H1 (cell line): Measurements from ENCODE around the gene XPNPEP1. TPM values are rescaled to one million over a fixed set of nuclear protein-coding genes. Genes with fewer than 3 reads are reported as not detected.

Source experiments
- CTCF ChIA-PET: fragments of 300-600 bp; sonication (Branson Sonifier 250); formaldehyde crosslinking; loops from one replicate; lab custom pipeline; 2021; ENCODE audit not compliant: partially characterized antibody; lab: Charles Lee
- POLR2A ChIA-PET: fragments of 300-600 bp; sonication (Branson Sonifier 250); formaldehyde crosslinking; loops from one replicate; lab custom pipeline; 2021; ENCODE audit warnings: inconsistent platforms; ENCODE audit not compliant: partially characterized antibody; lab: Charles Lee
- DNase-seq, 2 experiments: peaks; one replicate each; pipeline versions ENCODE4 v3.0.0 to v3.0.0-alpha.2; 2010 to 2022; ENCODE audit warnings: low spot score in 2 of 2, low read depth in 1 of 2, mixed read lengths in 1 of 2
- FAIRE-seq: peaks from 2 replicates; lab custom pipeline; 2011; peaks lifted over from hg19 to GRCh38; lab: Jason Lieb, UNC
- H2AFZ ChIP-seq: 2 replicates; pipeline ENCODE4 v1.8.1; 2012; ENCODE audit warnings: low read length, inconsistent platforms
- H2AK5ac ChIP-seq: 2 replicates; pipeline ENCODE4 v1.6.1; 2013; ENCODE audit warnings: low read depth, low read length
- H2BK120ac ChIP-seq: replicated peaks from 2 replicates; pipeline ENCODE3; 2013; ENCODE audit warnings: low read depth, low read length, inconsistent platforms
- H2BK12ac ChIP-seq: 2 replicates; pipeline ENCODE4 v1.6.1; 2013; ENCODE audit warnings: low read depth, low read length
- H2BK15ac ChIP-seq: 2 replicates; pipeline ENCODE4 v1.6.1; 2013; ENCODE audit warnings: low read length
- H2BK20ac ChIP-seq: 2 replicates; pipeline ENCODE4 v1.6.1; 2013; ENCODE audit warnings: low read length
- H2BK5ac ChIP-seq: 2 replicates; pipeline ENCODE4 v1.6.1; 2013; ENCODE audit warnings: low read depth, low read length
- H3K14ac ChIP-seq: 2 replicates; pipeline ENCODE4 v1.6.1; 2013; ENCODE audit warnings: inconsistent platforms; ENCODE audit not compliant: insufficient read length
- H3K18ac ChIP-seq: 2 replicates; pipeline ENCODE4 v1.6.1; 2013; ENCODE audit warnings: low read length; ENCODE audit errors: extremely low read depth
- H3K23ac ChIP-seq: 2 replicates; pipeline ENCODE4 v1.6.1; 2013; ENCODE audit warnings: inconsistent platforms; ENCODE audit not compliant: insufficient read length
- H3K23me2 ChIP-seq: 2 replicates; pipeline ENCODE4 v1.6.1; 2013; ENCODE audit warnings: low read depth, low read length
- H3K27ac ChIP-seq: 2 replicates; pipeline ENCODE4 v1.6.1; 2011; ENCODE audit warnings: low read depth, low read length, inconsistent platforms
- H3K27me3 ChIP-seq, 4 experiments: replicated peaks in 1 of 4; 1 replicate in 1 of 4; 2 replicates in 3 of 4; pipeline versions ENCODE4 v1.6.1 to v1.8.1; 2011 to 2013; ENCODE audit warnings: low read length in 3 of 4, mild to moderate bottlenecking in 3 of 4, inconsistent platforms in 2 of 4, mixed read lengths in 2 of 4, moderate library complexity in 1 of 4; ENCODE audit not compliant: control insufficient read depth in 3 of 4, insufficient read depth in 3 of 4; ENCODE audit errors: extremely low read depth in 1 of 4
- H3K36me3 ChIP-seq, 4 experiments: 2 replicates each; pipeline versions ENCODE4 v1.6.1 to v1.8.1; 2011 to 2013; ENCODE audit warnings: mild to moderate bottlenecking in 4 of 4, low read length in 3 of 4, moderate library complexity in 2 of 4, control low read depth in 1 of 4, inconsistent platforms in 1 of 4; ENCODE audit not compliant: insufficient read depth in 4 of 4, control insufficient read depth in 2 of 4
- H3K4ac ChIP-seq: replicated peaks from 2 replicates; pipeline ENCODE3; 2013; ENCODE audit warnings: low read length, low read depth, mixed read lengths, inconsistent platforms; ENCODE audit not compliant: insufficient read length
- H3K4me1 ChIP-seq, 4 experiments: replicated peaks in 1 of 4; 1 replicate in 1 of 4; 2 replicates in 3 of 4; pipeline versions ENCODE4 v1.6.1 to v1.8.1; 2011 to 2013; ENCODE audit warnings: low read length in 3 of 4, inconsistent platforms in 2 of 4, mixed read lengths in 1 of 4; ENCODE audit not compliant: insufficient read depth in 4 of 4, control insufficient read depth in 3 of 4
- H3K4me2 ChIP-seq, 2 experiments: 2 replicates each; pipeline versions ENCODE4 v1.6.1 to v1.8.1; 2011 to 2013; ENCODE audit warnings: low read depth in 2 of 2, low read length in 2 of 2, control low read depth in 1 of 2, inconsistent platforms in 1 of 2, mild to moderate bottlenecking in 1 of 2; ENCODE audit not compliant: insufficient read depth in 1 of 2
- H3K4me3 ChIP-seq, 4 experiments: fragments of 200-600, 300-600 bp in 1 of 4; sonication (generic), shearing (Covaris generic), sonication (Bioruptor Twin) in 1 of 4; 2 replicates each; pipeline versions ENCODE4 v1.5.1 to v1.8.1; 2011 to 2016; ENCODE audit warnings: low read length in 4 of 4, low read depth in 3 of 4, control low read depth in 2 of 4, inconsistent platforms in 2 of 4, mild to moderate bottlenecking in 2 of 4, mixed read lengths in 1 of 4, moderate library complexity in 1 of 4; ENCODE audit not compliant: insufficient read depth in 2 of 4; ENCODE audit errors: extremely low read depth in 1 of 4
- H3K56ac ChIP-seq: replicated peaks from 2 replicates; pipeline ENCODE3; 2013; ENCODE audit warnings: low read depth, mild to moderate bottlenecking, mixed read lengths, low read length, inconsistent platforms; ENCODE audit not compliant: insufficient read length
- H3K79me1 ChIP-seq: 2 replicates; pipeline ENCODE4 v1.6.1; 2013; ENCODE audit warnings: low read depth, low read length, control low read depth
- H3K79me2 ChIP-seq, 2 experiments: 2 replicates each; pipeline versions ENCODE4 v1.6.1 to v1.8.1; 2012 to 2013; ENCODE audit warnings: low read length in 2 of 2, mild to moderate bottlenecking in 2 of 2, inconsistent platforms in 1 of 2; ENCODE audit not compliant: insufficient read depth in 2 of 2, control insufficient read depth in 1 of 2
- H3K9ac ChIP-seq, 4 experiments: replicated peaks in 1 of 4; 1 replicate in 1 of 4; 2 replicates in 3 of 4; pipeline versions ENCODE4 v1.6.1 to v1.8.1; 2011 to 2013; ENCODE audit warnings: low read depth in 3 of 4, low read length in 3 of 4, control low read depth in 2 of 4, mild to moderate bottlenecking in 2 of 4, moderate library complexity in 2 of 4, inconsistent platforms in 1 of 4; ENCODE audit errors: extremely low read depth in 1 of 4
- H3K9me3 ChIP-seq, 2 experiments: 2 replicates each; pipeline versions ENCODE4 v1.6.1 to v1.8.1; 2012 to 2013; ENCODE audit warnings: mild to moderate bottlenecking in 2 of 2, moderate library complexity in 2 of 2, control low read depth in 1 of 2, inconsistent platforms in 1 of 2, low read depth in 1 of 2, low read length in 1 of 2, mixed read lengths in 1 of 2; ENCODE audit not compliant: insufficient read depth in 2 of 2
- H4K20me1 ChIP-seq, 2 experiments: replicated peaks in 1 of 2; 2 replicates each; pipeline versions ENCODE3 to v1.8.1; 2011 to 2013; ENCODE audit warnings: inconsistent platforms in 2 of 2, low read length in 2 of 2, mild to moderate bottlenecking in 1 of 2; ENCODE audit not compliant: insufficient read depth in 2 of 2, control insufficient read depth in 1 of 2
- H4K5ac ChIP-seq: 2 replicates; pipeline ENCODE4 v1.6.1; 2013; ENCODE audit warnings: low read length, low read depth, mixed read lengths, inconsistent platforms; ENCODE audit not compliant: insufficient read length
- H4K8ac ChIP-seq: 2 replicates; pipeline ENCODE4 v1.8.0; 2013; ENCODE audit warnings: mild to moderate bottlenecking, moderate library complexity, low read length, inconsistent platforms; ENCODE audit not compliant: insufficient read depth; ENCODE audit errors: extremely low read depth
- H4K91ac ChIP-seq: replicated peaks from 2 replicates; pipeline ENCODE3; 2013; ENCODE audit warnings: low read length, mixed read lengths, inconsistent platforms; ENCODE audit not compliant: insufficient read length
- CHD1 ChIP-seq: IDR thresholded peaks from 2 replicates; pipeline ENCODE4 v1.6.1; 2012; ENCODE audit warnings: low read depth, low read length, improper control_type of control experiment
- EZH2 ChIP-seq: fragments of 200-600 bp; sonication (generic); IDR thresholded peaks from 2 replicates; pipeline ENCODE4 v1.7.1; 2012; ENCODE audit warnings: low read depth, mild to moderate bottlenecking, moderate library complexity, low read length, inconsistent platforms; ENCODE audit not compliant: severe bottlenecking
- HDAC2 ChIP-seq, 2 experiments: fragments of 300-600 bp in 1 of 2; sonication (generic) in 1 of 2; IDR thresholded peaks; 2 replicates each; pipeline ENCODE4 v1.6.1; 2011 to 2012; ENCODE audit warnings: low read depth in 2 of 2, low read length in 2 of 2, mild to moderate bottlenecking in 2 of 2, moderate library complexity in 2 of 2, borderline replicate concordance in 1 of 2, inconsistent platforms in 1 of 2
- NRF1 ChIP-seq: IDR thresholded peaks from 2 replicates; pipeline ENCODE4 v1.6.1; 2011; ENCODE audit warnings: mild to moderate bottlenecking, low read depth, low read length, improper control_type of control experiment
- SAP30 ChIP-seq: fragments of 300-600 bp; sonication (generic); IDR thresholded peaks from 2 replicates; pipeline ENCODE4 v1.7.1; 2012; ENCODE audit warnings: low read length, moderate library complexity, mild to moderate bottlenecking, inconsistent platforms; ENCODE audit not compliant: insufficient read depth, insufficient replicate concordance
- SP4 ChIP-seq: IDR thresholded peaks from 2 replicates; pipeline ENCODE4 v1.6.1; 2012; ENCODE audit warnings: low read length, inconsistent platforms
- TAF1 ChIP-seq: IDR thresholded peaks from 2 replicates; pipeline ENCODE4 v1.6.1; 2011; ENCODE audit warnings: mild to moderate bottlenecking, low read depth, low read length
- WGBS, 2 experiments: shearing (Covaris generic) in 1 of 2; methylation state at CpG; one replicate each; pipeline versions ENCODE4 v1.1.6 to v1.1.7; 2013 to 2015; ENCODE audit warnings: low lambda C conversion rate in 2 of 2, mixed read lengths in 2 of 2, inconsistent platforms in 1 of 2, low coverage in 1 of 2, missing lambda C conversion rate in 1 of 2; ENCODE audit not compliant: insufficient replicate concordance in 2 of 2, insufficient coverage in 1 of 2, insufficient read length in 1 of 2; ENCODE audit errors: extremely low coverage in 1 of 2, missing lambda C conversion rate in 1 of 2; 5-methylcytosine and 5-hydroxymethylcytosine counted together
- polyA plus RNA-seq, 7 experiments: library from polyadenylated mRNA; depleted of rRNA in 3 of 7; stranded (reverse) in 5 of 7; unstranded in 2 of 7; fragments of >200 nt in 5 of 7; fragments of 200-250 nt in 2 of 7; gene quantifications; 1 replicate in 5 of 7; 2 replicates in 1 of 7; 4 replicates in 1 of 7; pipeline versions ENCODE4 v1.2.1 to v1.2.3, GENCODE V29; 2011 to 2013; ENCODE audit warnings: missing spikeins in 2 of 7, mixed read lengths in 2 of 7
- total RNA-seq: library from RNA; stranded (reverse); fragmentation: NEBNext Ultra II Directional; extraction: Animal tissue kit (Norgen Biotek cat#: 25700); gene quantifications from 2 replicates; pipeline ENCODE4 v1.2.1, GENCODE V29; 2021
- TF ChIP-seq, protein P1 (sequence below): IDR thresholded peaks from 2 replicates; pipeline ENCODE4 v1.6.1; 2011; ENCODE audit warnings: low read length, improper control_type of control experiment
- TF ChIP-seq, protein P2 (sequence below): IDR thresholded peaks from 2 replicates; pipeline ENCODE4 v1.6.1; 2012; ENCODE audit warnings: inconsistent platforms

The XPNPEP1 gene
- total and polyA plus RNA-seq, 2 of the 8 experiments (the other 6 are each of a cell fraction or from before 2014, with no cell fraction given), result 61.1 to 201 TPM

DNA sequence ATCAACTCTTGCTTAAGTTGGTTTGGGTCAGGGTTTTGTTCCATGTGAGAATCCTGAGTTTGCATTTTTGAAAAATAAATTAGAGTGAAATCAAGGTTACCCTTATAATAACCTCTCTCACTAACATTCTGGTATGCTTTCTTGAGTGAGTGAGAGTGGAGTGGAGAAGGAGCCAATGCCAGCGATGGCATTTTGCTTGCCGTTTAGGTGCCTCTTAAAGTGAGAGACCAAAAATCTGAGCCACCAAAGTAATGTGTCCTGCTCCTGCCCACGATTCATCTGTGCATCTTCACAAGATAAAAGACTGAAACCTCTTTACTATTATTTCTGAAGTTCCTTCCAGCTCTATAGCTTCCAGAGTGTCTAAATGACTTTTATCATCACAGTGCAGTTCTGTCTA lies 23.4 kb upstream of the XPNPEP1 start:
- Histone ChIP-seq H2BK20ac (no peak overlapping the region), H2BK15ac (no peak overlapping the region), H4K20me1 (no peaks in the 10 kb centered on the region), H3K18ac (no peak overlapping the region), H3K4me1 (no peaks in the 10 kb centered on the region), H3K23me2 (no peaks in the 10 kb centered on the region), H4K8ac (no peak overlapping the region), H3K14ac (no peak overlapping the region), H3K27me3 (no peaks in the 10 kb centered on the region), H3K36me3 (no peaks in the 10 kb centered on the region), H4K91ac (no peak overlapping the region), H2AK5ac (no peak overlapping the region), H3K9me3 (no peaks in the 10 kb centered on the region), H2BK5ac (no peak overlapping the region), H3K79me1 (no peaks in the 10 kb centered on the region), H3K4me2 (no peak overlapping the region), H2AFZ (no peak overlapping the region), H3K23ac (no peak overlapping the region), H3K4ac (no peak overlapping the region), H4K5ac (no peak overlapping the region), H2BK12ac (no peak overlapping the region), H3K9ac (no peak overlapping the region), H3K79me2 (no peaks in the 10 kb centered on the region), H3K56ac (no peak overlapping the region), H3K27ac (no peak overlapping the region), H2BK120ac (no peak overlapping the region), H3K4me3 (no peak overlapping the region)
- DNase-seq (no peak), FAIRE-seq (no peak)
- POLR2A ChIA-PET, result interaction anchor here (1.0 kb wide), 1 partner anchor 12 kb away, joined by 4 read pairs; no protein-coding TSS in a partner anchor
- 84% methylated on average over 3 of the region's 3 CpGs; no CpG with 5 or more reads in 1 of the 2 experiments for WGBS, 2 experiments
- TF ChIP-seq CHD1 (no peak), EZH2 (no peak), SP4 (no peak), SAP30 (no peak), NRF1 (no peak), HDAC2 (IDR thresholded peaks at IDR 0.05; ENCODE audit: borderline replicate concordance in 1 of 2, low read depth in 2 of 2, low read length in 2 of 2) (no peak), TAF1 (no peak)
- TF ChIP-seq, protein P1, sequence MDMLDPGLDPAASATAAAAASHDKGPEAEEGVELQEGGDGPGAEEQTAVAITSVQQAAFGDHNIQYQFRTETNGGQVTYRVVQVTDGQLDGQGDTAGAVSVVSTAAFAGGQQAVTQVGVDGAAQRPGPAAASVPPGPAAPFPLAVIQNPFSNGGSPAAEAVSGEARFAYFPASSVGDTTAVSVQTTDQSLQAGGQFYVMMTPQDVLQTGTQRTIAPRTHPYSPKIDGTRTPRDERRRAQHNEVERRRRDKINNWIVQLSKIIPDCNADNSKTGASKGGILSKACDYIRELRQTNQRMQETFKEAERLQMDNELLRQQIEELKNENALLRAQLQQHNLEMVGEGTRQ, result no peak
- TF ChIP-seq, protein P2, sequence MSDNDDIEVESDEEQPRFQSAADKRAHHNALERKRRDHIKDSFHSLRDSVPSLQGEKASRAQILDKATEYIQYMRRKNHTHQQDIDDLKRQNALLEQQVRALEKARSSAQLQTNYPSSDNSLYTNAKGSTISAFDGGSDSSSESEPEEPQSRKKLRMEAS, result no peak
- CTCF ChIA-PET, result interaction anchor here (0.6 to 0.9 kb wide), 3 partner anchors 11 to 275 kb away, joined by 3 to 4 read pairs (median 3); no protein-coding TSS in a partner anchor
